Measurements from ENCODE around the gene GHRH.

GHRH gene

GRCh38 chr20:37265152-37265551 is 3.5 kb upstream of the GHRH start:
- Histone ChIP-seq H3K9me3 (no peaks in the 10 kb centered on the region), H3K4me1 (peaks cover 16% of the 10 kb centered on the region), H3K27ac (no peak overlapping the region), H3K9ac (no peak overlapping the region), H4K20me1 (no peaks in the 10 kb centered on the region), H3K4me3 (no peak overlapping the region), H3K4me2 (peak overlapping the region; percentile 54), H3K27me3 (no peaks in the 10 kb centered on the region), H3K36me3 (no peaks in the 10 kb centered on the region)
- TF ChIP-seq Cebpa-rat (IDR thresholded peaks at IDR 0.05): no peak

GRCh38 chr20:37263686-37264085 is 2.1 kb upstream of the GHRH start:
- Histone ChIP-seq H4K20me1 (no peaks in the 10 kb centered on the region), H3K36me3 (no peaks in the 10 kb centered on the region), H3K27ac (no peak overlapping the region), H3K4me3 (no peak overlapping the region), H3K4me1 (peaks cover 12% of the 10 kb centered on the region), H3K4me2 (no peak overlapping the region), H3K9ac (no peak overlapping the region), H3K9me3 (no peaks in the 10 kb centered on the region), H3K27me3 (no peaks in the 10 kb centered on the region)
- no peak for TF ChIP-seq Cebpa-rat (IDR thresholded peaks at IDR 0.05)

GRCh38 chr20:37262505-37262904 is 891 bp upstream of the GHRH start:
- no peak overlapping the region for H3K9ac ChIP-seq
- no peaks in the 10 kb centered on the region for H3K9me3 ChIP-seq
- H3K27ac ChIP-seq: no peak overlapping the region
- H3K4me3 ChIP-seq: no peak overlapping the region
- no peaks in the 10 kb centered on the region for H3K36me3 ChIP-seq
- H3K27me3 ChIP-seq: no peaks in the 10 kb centered on the region
- H3K4me2 ChIP-seq: no peak overlapping the region
- TF ChIP-seq Cebpa-rat (IDR thresholded peaks at IDR 0.05): no peak
- H4K20me1 ChIP-seq: no peaks in the 10 kb centered on the region
- H3K4me1 ChIP-seq: peaks cover 18% of the 10 kb centered on the region

DNA sequence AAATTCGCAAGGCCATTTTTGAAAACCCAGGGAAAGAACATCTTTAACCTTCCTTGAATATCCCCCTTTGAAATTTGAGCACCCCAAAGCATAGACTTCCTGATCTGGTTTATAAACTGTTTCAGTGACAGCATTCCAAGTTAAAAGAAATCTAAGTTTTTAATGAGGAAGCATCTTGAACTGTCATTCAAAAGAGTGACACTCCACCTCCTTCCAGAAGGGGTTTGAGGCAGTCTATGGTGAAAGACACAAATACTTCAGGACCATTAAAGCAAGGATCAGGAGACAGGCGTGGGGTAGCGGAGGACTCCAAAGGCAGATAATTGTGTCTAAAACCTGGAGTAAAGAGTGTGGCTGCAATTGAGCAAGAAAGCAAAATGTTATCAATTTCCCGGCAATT is 691 bp downstream of the GHRH start:
- Histone ChIP-seq H3K9me3 (no peaks in the 10 kb centered on the region), H3K27ac (no peak overlapping the region), H3K4me2 (no peak overlapping the region), H3K4me3 (no peak overlapping the region), H3K9ac (no peak overlapping the region), H4K20me1 (no peaks in the 10 kb centered on the region), H3K27me3 (no peaks in the 10 kb centered on the region), H3K36me3 (no peaks in the 10 kb centered on the region), H3K4me1 (peaks cover 18% of the 10 kb centered on the region)
- no peak for TF ChIP-seq Cebpa-rat (IDR thresholded peaks at IDR 0.05)

DNA sequence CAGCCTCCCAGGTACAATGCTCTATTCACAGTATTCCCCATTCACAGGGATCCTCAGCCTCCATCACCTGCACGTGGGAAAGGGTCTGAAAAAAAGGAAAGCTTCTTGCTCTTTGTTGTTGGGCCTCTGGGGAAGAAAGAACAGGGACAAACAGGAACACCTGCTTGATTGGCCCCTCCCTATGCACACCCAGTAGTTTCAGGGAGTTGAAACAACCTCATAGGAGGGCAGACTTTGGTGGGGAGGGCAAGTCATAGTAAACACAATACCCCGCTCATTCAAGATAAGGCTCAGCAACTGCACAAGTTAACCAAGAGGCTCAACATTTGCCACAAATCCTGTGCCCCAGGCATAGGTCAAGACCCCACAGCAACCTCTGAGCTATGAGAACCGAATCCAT is 1.7 kb downstream of the GHRH start:
- Histone ChIP-seq H3K9ac (no peak overlapping the region), H3K9me3 (no peaks in the 10 kb centered on the region), H3K4me3 (no peak overlapping the region), H3K4me1 (peaks cover 10% of the 10 kb centered on the region), H3K36me3 (no peaks in the 10 kb centered on the region), H3K27me3 (no peaks in the 10 kb centered on the region), H3K27ac (no peak overlapping the region), H4K20me1 (no peaks in the 10 kb centered on the region), H3K4me2 (no peak overlapping the region)
- TF ChIP-seq Cebpa-rat (IDR thresholded peaks at IDR 0.05): no peak

- peaks cover 6% of the 10 kb centered on the region; the same call in 1 of the 2 replicates for H3K4me1 ChIP-seq
- H3K27me3 ChIP-seq: no peaks in the 10 kb centered on the region
- H3K4me2 ChIP-seq: no peak overlapping the region
- H3K36me3 ChIP-seq: no peaks in the 10 kb centered on the region
- no peak overlapping the region for H3K27ac ChIP-seq
- peaks cover 6% of the 10 kb centered on the region; the same call in 1 of the 2 replicates for H3K9me3 ChIP-seq
- no peaks in the 10 kb centered on the region for H4K20me1 ChIP-seq
- no peak overlapping the region for H3K4me3 ChIP-seq
- H3K9ac ChIP-seq: no peak overlapping the region
- no peak for TF ChIP-seq Cebpa-rat (IDR thresholded peaks at IDR 0.05)
Measured at GRCh38 chr20:37259031-37259430, 2.6 kb downstream of the GHRH start.

DNA sequence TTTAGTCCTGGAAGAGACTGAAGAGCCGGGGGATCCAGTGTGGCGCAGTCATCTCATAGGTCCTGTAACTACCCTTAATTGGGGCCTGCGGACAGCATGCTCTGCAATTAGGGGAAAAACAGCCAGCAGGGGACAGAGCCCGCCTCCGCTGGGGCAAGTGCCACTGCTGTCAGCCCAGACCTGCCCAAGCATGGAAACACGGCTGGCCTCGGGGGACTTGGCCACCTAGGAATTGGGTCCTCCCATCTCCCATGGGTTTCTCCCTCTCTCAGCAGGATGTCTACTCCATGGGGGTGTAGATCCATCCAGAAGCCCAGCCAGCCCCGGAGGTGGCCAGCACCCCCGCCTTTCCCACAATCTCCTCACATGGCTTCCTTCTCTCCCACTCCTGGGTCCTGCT is 3.6 kb downstream of the GHRH start:
- Histone ChIP-seq H4K20me1 (no peaks in the 10 kb centered on the region), H3K36me3 (no peaks in the 10 kb centered on the region), H3K4me2 (no peak overlapping the region), H3K9ac (no peak overlapping the region), H3K9me3 (peaks cover 9% of the 10 kb centered on the region; the same call in 1 of the 2 replicates), H3K27me3 (no peaks in the 10 kb centered on the region), H3K27ac (no peak overlapping the region), H3K4me1 (peaks cover 6% of the 10 kb centered on the region; the same call in 1 of the 2 replicates), H3K4me3 (no peak overlapping the region)
- TF ChIP-seq Cebpa-rat (IDR thresholded peaks at IDR 0.05): no peak

GRCh38 chr20:37257530-37257929 is 4.1 kb downstream of the GHRH start:
- H3K27ac ChIP-seq: no peak overlapping the region
- no peak for TF ChIP-seq Cebpa-rat (IDR thresholded peaks at IDR 0.05)
- no peak overlapping the region for H3K9ac ChIP-seq
- no peaks in the 10 kb centered on the region for H4K20me1 ChIP-seq
- peaks cover 6% of the 10 kb centered on the region; the same call in 1 of the 2 replicates for H3K4me1 ChIP-seq
- peaks cover 9% of the 10 kb centered on the region; the same call in 1 of the 2 replicates for H3K9me3 ChIP-seq
- no peak overlapping the region for H3K4me2 ChIP-seq
- H3K36me3 ChIP-seq: no peaks in the 10 kb centered on the region
- no peaks in the 10 kb centered on the region for H3K27me3 ChIP-seq
- no peak overlapping the region for H3K4me3 ChIP-seq

GRCh38 chr20:37256286-37256685 is 5.3 kb downstream of the GHRH start:
- H3K9ac ChIP-seq: no peak overlapping the region
- H3K27me3 ChIP-seq: no peaks in the 10 kb centered on the region

GRCh38 chr20:37254114-37254878 is 7.3 kb downstream of the GHRH start:
- TF ChIP-seq Cebpa-rat (IDR thresholded peaks at IDR 0.05): no peak

More at GRCh38 chr20:37256286-37256685, 5.3 kb downstream of the GHRH start:
- Histone ChIP-seq H4K20me1 (no peaks in the 10 kb centered on the region), H3K4me2 (no peak overlapping the region), H3K4me1 (peaks cover 6% of the 10 kb centered on the region; the same call in 1 of the 2 replicates), H3K4me3 (no peak overlapping the region), H3K9me3 (peaks cover 9% of the 10 kb centered on the region; the same call in 1 of the 2 replicates), H3K36me3 (no peaks in the 10 kb centered on the region), H3K27ac (no peak overlapping the region)
- no peak for TF ChIP-seq Cebpa-rat (IDR thresholded peaks at IDR 0.05)

More at GRCh38 chr20:37254114-37254878, 7.3 kb downstream of the GHRH start:
- Histone ChIP-seq H3K27me3 (no peaks in the 10 kb centered on the region), H4K20me1 (no peaks in the 10 kb centered on the region), H3K36me3 (no peaks in the 10 kb centered on the region), H3K9ac (no peak overlapping the region), H3K9me3 (peaks cover 9% of the 10 kb centered on the region; the same call in 1 of the 2 replicates), H3K27ac (no peak overlapping the region), H3K4me1 (peaks cover 6% of the 10 kb centered on the region; the same call in 1 of the 2 replicates), H3K4me3 (no peak overlapping the region), H3K4me2 (no peak overlapping the region)
